Measurements from ENCODE around the gene TCAF1.

DNA sequence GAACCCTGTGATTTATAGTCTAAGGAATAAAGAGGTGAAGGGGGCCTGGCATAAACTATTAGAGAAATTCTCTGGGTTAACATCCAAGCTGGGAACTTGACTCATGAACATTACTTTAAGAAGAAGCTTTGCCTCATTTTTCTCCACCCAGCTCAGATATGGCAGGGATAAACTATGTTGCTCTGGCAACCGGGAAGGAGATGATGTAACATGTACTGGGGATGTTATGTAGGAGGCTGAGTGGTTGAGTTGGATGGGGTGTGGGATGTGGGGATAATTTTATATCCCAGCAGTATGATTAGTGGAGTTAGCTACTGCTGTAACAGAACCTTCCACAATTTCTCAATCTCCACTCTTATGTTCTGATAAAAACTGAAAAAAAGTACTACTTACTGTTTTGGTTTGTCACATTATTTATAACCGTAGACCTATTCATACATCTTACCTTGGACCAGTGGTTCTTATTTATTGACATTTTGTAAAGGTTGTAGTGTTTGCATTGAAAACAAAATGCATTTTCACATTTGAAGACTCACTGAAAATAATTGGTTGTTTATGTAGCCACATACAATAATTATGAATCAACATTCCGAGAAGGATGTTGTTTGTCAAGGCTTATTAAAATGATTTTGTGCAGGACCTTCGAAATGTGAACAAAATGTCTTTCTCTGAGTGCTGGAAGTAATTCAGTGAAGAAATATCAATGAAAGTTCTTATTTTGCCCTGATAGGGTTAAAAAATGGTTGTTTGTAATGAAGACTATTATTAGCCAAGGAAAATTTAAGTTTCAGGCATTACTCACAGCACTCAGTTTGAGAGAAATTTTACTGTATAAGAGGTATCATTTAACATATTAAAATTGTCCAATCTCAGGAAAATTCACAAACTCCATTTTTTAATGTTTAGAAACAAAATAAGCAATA, 34.4 kb upstream of the TCAF1 start:
- TF ChIP-seq POLR2AphosphoS5 (IDR thresholded peaks at IDR 0.05), result no peak
- TF ChIP-seq MXI1 (conservative IDR thresholded peaks at IDR 0.05; ENCODE audit: poor library complexity, severe bottlenecking), result no peak
- TF ChIP-seq CTCF (IDR thresholded peaks at IDR 0.05; ENCODE audit: poor library complexity, severe bottlenecking), result no peak
- TF ChIP-seq EZH2 (IDR thresholded peaks at IDR 0.05; ENCODE audit: borderline replicate concordance, insufficient read depth, low read length, poor library complexity, severe bottlenecking), result no peak
- no peak for TF ChIP-seq EP300 (conservative IDR thresholded peaks at IDR 0.05; ENCODE audit: poor library complexity, severe bottlenecking)
- no peak for TF ChIP-seq REST (IDR thresholded peaks at IDR 0.05; ENCODE audit: borderline replicate concordance)

Data from neural cell (in vitro differentiated cells).